ENCODE data around the gene KCNH3.
"Not testable (repeated sequence)": the region's sequence is repeated elsewhere in the genome, so short reads cannot be mapped to it uniquely, and the experiment has no call there.

The KCNH3 gene

DNA sequence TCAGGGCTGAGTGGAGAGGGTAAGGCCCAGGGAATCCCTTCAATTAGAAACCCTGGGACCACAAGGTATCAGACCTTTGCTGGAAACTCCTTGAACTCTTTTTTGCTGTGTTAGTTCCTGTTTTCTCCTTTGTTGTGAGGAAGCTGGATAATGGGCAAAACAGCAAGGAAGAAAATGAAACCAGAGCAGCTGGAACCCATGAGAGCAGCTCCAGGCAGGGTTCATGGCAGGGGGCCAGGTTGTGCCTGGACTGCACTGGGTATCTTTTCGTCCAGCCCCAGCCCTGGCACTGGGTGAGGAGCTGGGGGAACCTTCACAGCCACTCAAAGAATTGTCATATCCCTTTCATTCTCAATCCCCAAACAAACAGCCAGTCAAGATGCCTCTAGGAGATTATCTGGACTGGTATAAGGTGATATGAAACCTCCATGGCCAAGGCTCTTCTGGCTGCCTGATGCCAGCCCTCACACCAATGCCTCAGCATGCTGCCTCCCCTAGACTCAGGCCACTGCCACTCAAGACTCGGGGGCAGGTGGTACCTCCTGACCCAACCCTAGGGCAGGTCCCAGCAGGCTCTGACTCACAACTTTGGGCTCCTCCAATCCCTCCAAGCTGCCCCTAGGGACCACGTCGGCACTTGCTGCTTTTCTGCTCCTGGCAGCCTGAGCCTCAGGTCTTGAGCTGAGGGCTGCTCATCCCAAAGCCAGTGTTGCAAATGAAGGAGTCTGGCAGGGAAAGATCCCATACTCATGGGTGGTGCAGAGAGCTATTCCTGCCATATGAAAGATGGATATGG, 50.1 kb downstream of the KCNH3 start:
- DNase-seq: no peak

DNA sequence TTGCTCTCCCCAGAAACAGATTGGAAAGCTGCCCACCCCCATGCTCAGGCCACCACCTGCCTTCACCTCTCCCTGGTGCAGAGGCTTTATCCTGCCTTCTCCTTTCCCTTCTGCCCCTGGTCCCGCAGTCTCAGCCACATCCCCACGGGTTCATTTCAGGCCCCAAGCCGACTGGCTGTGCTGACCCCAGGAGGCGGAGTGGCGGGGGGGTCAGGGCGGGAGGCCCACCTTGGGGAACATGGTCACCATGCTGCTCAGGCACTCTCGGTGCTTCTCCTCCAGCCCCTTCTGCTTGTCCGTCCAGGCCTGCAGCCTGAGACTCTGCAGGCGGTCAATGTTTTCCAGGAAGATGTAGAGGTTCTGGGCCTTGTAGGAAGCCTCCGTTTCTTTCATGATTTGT, 59.7 kb downstream of the KCNH3 start:
- no peak for DNase-seq

DNA sequence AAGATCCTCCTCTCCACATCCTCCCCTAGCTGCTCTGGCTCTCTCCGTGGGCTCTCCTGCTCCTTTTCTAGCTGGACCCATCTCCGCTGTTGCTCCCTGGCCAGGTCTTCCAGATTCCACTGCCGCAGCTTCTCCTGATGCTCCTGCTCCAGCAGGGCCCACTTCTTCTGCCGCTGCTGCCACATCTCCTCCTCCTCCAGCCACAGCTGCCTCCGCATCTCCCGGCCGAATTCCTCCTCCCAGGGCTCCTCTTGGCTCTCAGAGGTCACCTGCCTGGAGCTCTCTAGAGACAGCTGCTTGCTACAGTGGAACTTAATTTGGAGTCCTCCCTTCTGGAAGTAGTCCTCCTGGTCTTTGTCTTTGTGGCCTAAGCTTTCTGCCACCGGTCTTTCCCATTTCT, 61.1 kb downstream of the KCNH3 start:
- DNase-seq: no peak

DNA sequence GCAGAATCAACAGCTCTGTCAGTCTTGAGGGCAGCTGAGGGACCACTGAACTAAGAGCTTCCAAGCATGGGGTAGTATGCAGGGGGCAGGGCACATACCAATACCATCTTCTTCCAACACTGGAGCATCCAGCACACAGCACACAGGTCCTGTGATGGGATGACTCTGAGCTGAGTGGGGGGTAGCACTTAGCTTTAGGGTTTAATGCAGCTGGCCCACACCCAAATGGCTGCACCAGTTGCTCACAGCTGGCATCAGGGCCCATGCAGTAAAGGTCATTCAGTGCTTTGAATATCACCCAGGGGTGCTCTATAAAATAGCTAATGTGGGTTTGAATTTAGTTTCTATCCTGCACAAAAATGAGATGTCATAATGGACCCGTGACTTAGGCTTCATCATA, 64.9 kb downstream of the KCNH3 start:
- DNase-seq: no peak

DNA sequence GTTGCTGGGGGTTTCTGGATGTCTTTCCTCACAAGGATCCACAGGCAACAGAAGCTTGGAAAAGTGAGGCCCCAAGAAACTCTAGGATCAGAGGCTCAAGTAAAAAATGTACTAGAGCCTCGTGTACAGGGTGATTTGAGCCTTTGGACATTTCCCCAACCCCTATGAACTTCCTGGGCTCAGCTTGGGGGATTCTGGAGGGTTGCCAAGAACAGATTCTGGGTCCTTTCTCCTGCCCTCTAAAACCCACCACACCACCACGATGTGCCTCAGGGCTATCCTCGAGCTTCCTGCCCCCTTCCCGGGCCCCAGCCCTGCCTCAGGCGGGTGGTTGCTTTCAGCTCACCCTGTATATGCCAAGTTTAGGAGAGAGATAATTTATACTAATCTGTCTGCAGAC, 66.0 kb downstream of the KCNH3 start:
- no peak for DNase-seq

DNA sequence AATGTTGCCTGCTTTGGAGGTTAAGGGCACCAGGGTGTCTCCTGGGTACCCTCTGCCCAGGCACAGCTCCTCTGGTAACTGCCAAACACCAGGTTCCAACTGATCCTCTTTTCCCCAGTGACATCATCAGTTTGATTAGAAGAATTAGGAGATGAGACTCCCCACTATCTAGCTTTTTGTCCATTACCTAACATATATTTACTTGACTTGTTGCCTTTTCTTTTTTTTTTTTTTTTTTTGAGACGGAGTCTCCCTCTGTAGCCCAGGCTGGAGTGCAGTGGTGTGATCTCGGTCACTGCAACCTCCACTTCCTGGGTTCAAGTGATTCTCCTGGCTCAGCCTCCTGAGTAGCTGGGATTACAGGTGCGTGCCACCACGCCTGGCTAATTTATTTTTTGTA, 66.7 kb downstream of the KCNH3 start, which contains the start of gene FAM186B:
Gene FAM186B (minus strand): TSS at position 101 of the 400 bp plus-strand sequence. CDS start 162 bp downstream, outside the sequence.
- DNase-seq: not testable (repeated sequence)
